GDM1 (cell line): ENCODE results near the gene SLC6A7.

Source experiments
- DNase-seq: peaks from one replicate; lab custom pipeline; 2025; lab: John Stamatoyannopoulos, UW

Gene SLC6A7

DNA sequence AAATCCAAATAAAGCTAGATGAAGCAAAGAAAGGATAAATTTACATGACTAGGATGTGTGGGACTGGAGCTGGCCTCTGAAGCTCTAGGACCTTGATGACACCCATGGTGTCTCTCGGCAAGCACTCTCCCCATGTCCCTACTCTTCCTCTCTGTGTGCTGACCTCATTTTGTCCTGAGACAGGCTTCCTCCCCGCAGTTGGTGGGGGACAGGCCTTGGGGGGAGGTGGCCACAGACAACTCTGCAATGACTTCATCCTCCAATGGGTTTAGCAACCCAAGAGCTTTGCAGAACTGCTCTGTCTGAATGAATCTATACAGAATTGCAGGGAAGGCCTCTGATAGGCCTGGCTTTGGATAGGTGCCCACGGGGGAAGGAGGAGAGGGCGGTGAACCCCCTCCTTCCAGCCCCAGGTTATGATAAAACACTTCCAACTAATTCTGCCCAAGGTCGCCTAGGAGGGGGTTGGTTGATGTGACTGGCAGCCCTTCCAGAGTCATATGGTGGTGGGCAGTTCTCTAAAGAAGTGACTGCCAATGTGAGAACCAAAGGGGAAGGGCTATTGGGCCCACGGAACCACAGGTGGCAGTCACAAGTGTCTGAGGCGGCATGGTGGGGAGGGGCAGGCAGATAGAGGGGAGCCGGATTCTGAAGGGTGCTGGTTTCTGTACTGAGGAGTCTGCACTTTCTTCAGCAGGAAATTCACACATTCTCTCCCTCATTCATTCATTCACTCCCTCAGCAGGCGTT is 6.0 kb downstream of the SLC6A7 start:
- DNase-seq: no peak

DNA sequence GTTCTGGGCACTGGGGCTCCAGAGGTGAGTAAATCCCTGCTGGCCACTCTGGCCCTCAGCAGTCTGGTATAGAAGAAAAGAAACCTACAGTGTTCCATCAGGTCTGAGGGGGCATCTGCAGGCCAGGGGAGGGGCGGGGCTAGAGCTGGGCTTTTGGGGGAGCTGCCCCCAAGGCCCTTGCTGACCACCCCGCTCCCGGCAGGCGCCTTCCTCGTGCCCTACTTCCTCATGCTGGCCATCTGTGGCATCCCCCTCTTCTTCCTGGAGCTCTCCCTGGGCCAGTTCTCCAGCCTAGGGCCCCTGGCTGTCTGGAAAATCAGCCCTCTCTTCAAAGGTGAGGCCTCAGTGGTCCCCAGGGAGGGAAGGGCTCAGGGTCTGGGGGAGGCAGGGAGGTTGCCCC is 6.7 kb downstream of the SLC6A7 start:
- no peak for DNase-seq

DNA sequence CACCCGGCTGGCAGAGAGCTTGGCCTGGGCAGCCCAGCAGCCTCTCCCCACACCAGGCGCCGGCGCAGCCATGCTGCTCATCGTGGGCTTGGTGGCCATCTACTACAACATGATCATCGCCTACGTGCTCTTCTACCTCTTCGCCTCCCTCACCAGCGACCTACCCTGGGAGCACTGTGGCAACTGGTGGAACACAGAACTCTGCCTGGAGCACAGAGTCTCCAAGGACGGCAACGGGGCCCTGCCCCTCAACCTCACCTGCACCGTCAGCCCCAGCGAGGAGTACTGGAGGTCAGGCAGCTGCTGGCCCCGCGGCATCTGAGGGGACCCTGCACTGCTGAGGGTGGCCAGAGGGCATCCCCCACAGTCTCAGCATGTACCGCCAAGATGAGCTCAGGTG is 7.1 kb downstream of the SLC6A7 start:
- no peak for DNase-seq

DNA sequence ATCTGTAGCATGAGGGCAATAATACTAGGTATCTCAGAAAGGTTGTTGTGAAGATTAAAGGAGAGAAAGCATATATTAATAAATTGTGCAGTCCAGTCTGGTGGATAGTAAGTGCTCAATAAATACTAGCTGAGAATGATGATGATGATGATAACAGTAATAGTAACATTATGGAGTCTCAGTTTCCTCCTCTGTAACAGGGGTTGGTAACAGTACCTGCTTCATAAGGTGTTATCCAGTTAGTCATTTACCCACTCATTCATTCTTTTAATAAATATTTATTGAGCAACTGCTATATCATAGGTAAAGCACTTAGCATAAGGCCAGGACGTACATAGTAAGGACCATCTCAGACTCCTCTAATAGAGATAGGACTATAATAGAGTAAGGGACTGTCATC is 7.6 kb downstream of the SLC6A7 start:
- no peak for DNase-seq

DNA sequence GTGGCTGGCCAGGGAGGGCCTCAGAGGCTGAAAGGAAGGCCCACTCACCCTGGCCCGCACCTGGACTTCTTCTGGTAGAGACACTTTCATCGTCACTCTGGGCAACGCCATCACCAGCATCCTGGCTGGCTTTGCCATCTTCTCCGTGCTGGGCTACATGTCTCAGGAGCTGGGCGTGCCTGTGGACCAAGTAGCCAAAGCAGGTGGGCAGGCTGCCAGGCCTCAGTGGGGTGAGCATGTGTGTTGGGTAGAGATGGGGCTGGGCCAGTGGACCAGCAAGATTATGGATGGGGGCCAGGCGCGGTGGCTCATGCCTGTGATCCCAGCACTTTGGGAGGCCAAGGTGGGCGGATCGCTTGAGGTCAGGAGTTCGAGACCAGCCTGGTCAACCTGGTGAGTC is 12.6 kb downstream of the SLC6A7 start:
- no peak for DNase-seq

DNA sequence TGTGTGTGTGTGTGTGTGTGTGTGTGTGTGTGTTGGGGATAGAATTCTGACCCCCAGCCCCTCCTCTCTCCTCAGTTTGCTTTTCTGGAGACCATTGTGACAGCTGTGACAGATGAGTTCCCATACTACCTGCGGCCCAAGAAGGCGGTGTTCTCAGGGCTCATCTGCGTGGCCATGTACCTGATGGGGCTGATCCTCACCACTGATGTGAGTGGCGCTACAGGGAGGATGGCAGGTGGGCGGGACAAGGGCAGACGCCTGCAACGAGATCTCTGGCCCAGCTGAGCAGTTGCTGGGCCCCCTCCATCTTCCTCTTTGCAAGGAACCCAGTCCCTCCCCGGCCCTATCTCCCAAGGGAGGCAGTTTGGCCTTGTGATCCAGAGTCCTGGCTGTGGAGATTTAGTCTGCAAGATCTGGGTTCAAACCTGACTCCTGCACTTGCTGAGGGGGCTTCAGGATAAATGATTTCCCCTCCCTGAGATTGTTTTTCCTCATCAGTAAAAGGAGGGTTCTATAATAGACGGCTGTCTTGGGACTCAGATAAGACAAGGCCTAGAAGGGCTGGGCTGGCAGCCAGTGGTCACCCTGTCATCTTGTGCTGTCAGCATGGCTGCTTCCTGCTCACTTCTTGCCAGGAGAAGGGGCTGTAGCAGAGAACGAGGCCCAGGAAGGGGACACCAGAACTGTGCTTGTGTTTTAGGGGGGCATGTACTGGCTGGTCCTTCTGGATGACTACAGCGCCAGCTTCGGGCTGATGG is 14.1 kb downstream of the SLC6A7 start:
- DNase-seq: no peak

DNA sequence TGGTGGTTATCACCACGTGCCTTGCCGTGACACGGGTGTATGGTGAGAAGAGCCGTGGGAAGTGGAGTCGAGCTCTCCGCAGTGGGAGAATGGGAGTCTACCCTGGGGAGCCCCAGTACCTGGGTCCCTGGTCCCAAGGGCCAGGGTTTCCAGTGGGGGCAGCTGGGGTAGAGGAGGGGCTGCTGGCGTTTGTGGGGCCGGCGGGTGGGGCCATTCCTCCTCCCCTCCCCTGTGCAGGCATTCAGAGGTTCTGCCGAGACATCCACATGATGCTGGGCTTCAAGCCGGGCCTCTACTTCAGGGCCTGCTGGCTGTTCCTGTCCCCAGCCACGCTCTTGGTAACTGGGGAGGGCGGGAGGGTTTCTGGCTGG is 14.7 kb downstream of the SLC6A7 start:
- DNase-seq: no peak

DNA sequence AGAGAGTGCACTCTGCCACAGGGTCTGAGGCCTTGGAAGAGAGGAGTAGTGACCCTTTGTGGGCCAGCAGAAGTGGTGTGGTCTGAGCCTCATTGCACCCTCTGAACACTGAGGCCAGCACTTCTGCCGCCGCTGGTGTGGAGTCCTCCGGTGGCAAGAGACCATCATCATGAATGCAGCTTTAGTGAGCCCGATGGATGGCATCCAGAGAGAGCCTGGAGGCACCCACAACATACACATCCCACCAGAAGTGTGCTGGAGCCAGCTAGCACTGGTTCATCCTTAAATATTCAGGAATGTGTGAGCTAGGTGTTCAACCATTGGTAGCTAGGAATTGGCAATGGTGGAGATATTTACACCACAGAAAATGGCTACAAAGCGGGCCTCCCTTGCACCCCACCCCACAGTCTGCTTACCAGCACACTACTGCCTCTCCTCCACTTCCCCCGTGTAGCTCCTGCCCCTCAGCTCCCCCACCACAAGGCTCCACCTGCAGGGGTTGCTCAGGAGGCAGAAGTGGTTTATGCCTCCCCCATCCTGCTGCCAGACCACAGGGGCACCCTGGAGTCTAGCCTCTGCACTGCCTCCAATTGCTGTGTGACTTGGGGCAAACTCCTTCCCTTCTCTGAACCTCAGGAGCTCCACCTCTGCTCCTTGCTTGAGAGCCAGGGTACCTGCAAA is 16.4 kb downstream of the SLC6A7 start:
- DNase-seq: peak; percentile 70

DNA sequence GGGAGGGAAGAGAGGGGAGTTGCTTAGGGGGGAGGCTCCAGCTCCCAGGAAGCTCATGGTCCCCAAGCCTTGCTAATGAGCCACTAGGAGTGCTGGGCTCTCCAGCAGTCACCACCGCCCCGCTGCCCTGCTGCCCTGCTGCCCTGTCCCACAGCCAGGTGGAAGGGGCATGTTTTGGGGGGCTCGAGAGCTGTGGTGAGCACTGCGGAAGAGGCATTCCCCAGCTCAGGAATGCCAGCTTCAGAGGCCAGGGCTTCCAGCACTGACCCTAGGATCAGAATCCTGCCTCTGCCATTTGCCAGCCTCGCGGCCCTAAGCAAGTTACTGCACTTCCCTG is 16.9 kb downstream of the SLC6A7 start:
- DNase-seq: no peak

DNA sequence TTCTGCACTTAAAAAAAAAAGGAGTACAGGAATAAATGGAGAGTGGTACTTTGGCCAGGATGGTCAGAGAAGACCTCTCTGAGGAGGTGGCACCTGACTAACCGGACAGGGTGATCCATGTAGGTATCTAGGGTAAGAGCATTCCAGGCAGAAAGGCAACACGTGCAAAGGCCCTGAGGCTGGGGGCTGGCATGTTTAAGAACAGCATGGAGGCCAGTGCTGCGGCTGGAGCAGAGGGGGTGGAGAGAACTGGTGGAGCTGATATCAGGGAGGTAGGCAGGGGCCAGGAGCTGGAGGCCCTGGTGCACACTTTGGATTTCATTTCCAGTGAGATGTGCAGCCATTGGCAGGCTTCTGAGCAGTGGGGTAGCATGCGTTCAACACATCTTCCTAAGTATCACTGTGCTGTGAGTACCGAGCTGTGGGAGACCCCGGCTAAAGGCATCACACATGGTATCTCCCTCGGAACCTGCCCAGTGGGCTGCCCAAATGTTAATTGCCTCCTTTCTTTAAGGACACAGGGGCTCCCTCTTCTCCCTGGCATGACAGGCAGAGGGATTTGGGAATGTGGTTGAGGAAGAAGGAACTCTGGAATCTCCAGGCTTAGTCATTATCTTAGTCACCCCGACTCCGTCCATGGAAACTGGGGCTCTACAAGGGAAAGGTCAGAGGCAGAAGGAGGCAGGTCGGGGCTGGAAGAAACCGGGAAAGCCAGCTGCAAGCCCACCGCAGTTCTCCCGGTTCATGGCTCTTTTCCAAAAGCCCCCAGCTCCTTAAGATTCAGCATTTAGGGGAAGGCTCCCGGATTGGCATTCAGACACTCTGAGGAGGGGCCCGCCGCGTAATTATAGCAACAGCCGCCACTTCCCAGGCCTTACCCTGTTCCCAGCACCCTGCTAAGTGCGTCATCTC is 18.6 kb downstream of the SLC6A7 start:
- no peak for DNase-seq

DNA sequence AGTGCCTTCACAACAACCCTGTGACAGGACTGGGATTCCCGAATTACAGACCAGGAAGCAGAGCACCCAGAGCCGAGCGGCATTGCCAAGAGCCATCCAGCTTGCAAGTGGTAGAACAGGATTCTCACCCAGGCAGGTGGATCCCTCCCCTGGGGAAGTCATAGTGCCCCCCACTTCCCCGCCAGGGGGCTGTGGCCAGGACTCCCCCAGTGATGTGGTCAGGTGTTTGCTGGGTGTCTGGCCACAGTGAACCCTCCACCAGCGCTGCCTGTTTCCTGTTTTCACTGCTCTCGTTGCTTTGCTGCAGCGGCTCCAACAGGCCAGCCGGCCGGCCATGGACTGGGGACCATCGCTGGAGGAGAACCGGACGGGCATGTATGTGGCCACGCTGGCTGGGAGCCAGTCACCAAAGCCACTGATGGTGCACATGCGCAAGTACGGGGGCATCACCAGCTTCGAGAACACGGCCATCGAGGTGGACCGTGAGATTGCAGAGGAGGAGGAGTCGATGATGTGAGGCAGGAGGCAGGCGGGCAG is 19.3 kb downstream of the SLC6A7 start:
- peak; percentile 55 for DNase-seq

DNA sequence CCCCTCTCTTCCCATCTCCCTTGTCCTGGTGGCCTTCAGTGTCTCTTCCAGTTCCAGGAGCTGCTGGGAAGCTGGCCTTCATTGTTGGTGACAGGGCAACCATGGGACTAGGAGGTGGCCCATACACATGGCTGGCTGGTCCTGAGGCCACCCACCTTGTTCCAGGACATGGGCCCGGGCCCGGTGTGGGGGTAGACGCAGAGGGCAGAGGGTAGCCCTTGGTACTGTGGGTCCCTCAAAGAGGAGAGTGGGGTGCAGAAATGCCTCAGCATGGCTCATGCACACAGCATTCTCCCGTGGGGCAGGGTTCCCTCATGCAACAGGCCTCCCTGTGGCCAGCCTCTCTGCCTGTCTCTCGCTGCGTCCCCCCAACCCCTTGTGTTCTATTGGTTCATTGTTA is 20.8 kb downstream of the SLC6A7 start:
- no peak for DNase-seq

DNA sequence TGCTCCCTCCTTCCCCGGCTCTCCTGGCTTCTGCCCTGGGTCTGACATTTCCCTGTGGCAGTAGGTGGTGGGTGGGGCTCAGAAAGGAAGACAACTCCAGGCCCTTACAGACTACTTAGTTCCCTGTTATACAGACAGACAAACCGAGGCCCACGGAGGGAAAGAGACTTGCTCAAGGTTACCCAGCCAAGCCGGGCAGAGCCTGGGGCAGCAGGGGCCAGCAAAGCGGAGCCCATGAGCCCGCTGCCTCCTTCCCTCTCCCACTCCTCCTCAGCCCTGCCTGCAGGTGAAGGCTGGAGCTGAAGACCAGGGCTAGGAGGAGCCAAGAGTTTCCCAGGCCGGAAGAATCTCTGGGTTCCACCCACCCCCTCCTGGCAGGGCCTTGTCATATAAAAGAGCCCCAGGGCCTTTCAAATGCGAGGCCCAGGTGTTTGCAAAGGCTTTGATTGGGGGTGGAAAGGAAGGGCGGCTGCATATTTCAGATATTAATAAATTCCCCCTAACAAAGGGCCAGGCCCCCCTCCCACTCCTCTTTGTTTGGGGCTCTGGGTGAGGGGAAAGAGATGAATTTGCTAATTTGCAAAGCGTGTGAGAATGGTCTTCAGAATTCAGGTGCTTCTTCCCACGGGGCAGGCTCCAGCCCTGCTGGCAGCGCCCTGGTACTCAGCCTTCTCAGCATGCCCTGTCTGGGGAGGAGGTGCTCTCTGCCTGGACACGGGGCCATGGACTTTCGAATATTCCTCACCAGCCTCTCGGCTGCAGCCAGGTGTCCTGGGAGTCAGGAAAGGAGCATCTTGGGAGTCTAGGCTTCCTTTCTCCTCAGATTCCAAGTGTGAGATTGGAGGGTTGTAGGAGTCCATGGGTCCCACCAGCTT is 21.5 kb downstream of the SLC6A7 start:
- no peak for DNase-seq

DNA sequence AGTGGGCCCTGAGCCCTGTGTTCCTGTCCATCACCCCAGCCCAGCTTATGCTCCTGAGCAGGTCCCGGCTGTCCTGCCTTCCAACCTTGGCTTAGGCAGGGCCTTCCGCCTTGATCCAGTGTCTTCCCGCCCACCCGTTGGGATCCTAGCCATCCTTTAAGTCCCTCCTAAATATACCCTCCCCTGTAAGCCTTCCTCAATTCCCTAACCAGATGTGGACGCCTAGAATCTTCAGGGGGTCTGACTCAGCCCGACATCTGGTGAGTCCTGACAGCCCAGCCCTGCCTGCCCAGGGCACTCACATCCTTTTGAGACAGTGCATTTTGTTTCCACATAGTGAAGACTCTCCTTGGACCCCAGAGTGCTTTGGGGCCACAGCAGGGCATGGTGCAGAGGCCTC is 23.7 kb downstream of the SLC6A7 start:
- no peak for DNase-seq

DNA sequence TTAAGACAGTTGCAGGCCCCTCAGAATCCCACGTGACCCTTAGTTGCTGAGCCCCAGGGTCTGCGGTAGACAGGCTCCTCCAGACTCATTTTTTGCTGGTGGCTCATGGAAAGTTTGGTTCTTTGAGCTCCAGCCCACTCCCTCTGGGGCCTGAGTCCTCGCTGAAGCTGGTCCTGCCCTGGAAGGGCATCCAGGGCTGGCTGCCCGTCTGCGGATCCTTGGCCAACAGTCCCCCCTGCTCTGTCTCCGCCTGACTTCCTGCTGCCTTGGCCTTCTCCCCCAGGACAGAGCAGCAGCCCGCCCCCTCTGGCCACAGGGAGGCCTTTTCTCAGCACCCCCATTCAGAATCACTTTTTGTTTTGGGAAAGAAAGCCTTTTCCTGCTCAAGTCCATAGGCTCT is 24.4 kb downstream of the SLC6A7 start:
- DNase-seq: no peak

DNA sequence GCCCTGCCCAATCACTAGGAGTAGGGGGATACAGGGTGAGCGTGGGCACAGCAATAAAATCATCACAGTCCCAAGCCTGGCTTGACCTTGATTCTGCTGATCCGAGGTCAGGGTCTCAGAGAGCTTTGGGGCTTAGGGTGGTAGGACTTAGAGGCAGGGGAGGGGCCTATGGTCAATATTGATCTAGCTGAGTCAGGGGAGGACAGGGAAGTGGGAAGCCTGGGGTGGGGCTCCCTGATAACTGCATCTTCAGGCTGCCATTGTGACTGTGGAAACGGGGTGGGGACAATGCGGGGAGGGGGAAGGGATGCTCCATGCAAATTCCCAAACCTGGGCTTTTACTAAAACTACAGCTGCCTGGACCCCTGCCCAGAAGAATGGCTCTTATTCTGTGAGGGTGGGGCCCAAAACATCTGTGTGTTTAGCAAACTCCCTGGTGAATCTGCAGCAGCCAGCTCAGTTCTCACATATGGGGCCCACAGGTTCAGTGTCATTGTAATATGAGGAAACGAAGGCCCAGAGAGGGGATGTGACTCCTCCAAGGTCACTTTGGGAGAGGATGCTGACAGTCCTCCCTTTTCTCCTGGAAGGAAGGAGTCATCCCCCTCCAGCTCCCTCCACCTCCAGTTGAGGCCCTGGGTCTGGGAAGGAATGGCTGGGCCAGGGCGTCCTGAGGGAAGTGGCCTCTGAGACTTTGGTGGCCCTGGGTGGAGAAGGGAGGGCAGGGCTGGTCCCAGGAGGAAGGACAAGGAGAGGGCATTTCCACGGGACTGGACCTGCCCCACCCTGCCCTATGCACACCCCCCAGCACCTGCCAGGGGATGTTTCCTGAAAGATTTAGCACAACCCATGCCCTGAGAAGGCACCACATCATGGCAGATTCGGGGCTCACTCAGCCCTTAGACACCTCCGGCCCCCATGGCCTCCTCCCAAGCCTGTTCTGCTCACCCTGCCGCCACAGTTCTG is 26.4 kb downstream of the SLC6A7 start:
- DNase-seq: no peak

DNA sequence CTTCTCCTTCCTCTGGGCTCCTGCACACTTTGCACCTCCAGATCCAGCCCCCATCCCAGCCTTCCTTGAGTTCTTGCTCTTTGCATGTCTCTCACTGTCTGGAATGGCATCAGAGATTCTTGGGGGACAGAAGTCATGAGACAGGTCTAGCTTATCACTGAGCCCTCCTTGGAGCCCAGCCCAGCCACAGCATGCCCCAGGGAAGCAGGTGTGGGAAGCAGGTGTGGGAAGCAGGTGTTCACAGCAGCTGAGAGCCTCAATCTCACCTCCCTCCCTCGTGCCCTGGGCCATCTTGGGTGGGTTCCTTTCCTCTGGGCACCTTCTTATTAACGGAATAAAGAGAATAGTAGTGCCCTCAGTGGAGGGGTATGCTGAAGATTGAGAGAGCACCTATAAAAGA is 27.2 kb downstream of the SLC6A7 start:
- no peak for DNase-seq

DNA sequence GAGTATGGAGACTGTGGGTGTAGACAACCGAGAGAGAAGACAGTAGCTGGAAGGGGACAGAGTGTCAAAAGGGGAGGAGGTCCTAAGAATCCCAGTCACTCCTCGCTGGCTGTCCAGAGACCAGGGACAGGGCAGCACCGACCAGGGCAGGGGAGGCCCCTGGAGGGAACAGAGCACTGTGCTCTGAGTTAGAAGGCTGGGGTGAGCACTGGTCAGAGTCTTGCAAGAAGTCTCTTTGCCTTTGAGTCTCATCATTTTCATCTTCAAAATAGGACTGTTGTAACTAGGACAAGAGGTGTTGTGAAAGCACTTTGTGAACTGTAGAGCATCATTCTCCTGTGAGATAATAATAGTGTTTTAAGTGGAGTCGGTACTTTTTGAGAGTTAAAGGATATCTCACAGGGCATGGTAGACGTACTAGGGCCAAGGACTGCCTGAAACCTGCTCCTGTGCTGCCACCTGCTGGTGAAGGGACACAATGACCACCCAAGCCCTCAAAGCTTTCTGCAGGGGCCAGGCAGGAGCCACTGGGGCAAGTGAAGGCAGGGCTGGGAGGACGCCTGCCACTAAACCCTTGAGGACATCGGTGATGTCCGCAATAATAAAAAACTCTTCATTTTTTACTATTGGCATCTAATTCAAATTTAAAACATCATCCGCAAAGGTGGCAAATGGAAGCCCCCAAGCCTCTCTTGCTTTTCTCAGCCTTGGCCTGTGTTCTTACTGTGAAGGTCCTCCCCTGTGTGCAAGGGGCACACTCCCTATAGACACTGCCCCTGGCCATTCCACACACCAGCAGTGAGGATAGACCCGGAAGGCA is 28.2 kb downstream of the SLC6A7 start:
- peak; percentile 74 for DNase-seq

DNA sequence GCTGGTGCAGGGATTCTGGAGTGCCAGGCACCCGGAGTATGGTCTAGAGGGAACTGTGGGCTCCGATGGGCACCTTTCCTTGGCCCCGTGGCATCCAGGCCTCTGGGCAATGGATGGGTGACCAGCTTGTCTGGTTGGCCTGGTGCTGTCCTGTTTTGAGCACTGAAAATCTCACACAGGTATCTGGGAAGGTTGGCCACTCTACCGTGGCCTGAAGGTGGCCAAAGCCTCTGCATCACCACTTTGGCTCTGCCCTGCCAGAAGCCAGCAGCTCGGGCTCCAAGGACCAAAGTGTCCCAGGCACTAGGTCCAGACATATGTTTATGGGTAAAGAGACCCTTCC is 28.8 kb downstream of the SLC6A7 start:
- DNase-seq: no peak
